Panc1 (cell line): ENCODE data around the gene DYNC1H1. TPM values are rescaled to one million over a fixed set of nuclear protein-coding genes. Genes with fewer than 3 reads are reported as not detected.
"Not testable (repeated sequence)": the region's sequence is repeated elsewhere in the genome, so short reads cannot be mapped to it uniquely, and the experiment has no call there.

Experiments
- ATAC-seq: fragments of 200-7000 bp; cut with Tn5 transposase; 2 replicates; pipeline ENCODE4 v1.9.1; 2020; ENCODE audit warnings: mild to moderate bottlenecking, moderate library complexity
- BruUV-seq: library from RNA; stranded (reverse); fragments of 400-500 nt; replicated peaks from 2 replicates; lab custom pipeline; 2021; lab: Mats Ljungman, UMichigan
- CTCF ChIA-PET: fragments of 300-600 bp; sonication (Branson Sonifier 250); formaldehyde crosslinking; loops from one replicate; lab custom pipeline; 2022; ENCODE audit warnings: antibody characterized with exemption; lab: Charles Lee
- POLR2A ChIA-PET: fragments of 300-600 bp; sonication (Branson Sonifier 250); formaldehyde crosslinking; loops from one replicate; lab custom pipeline; 2022; ENCODE audit warnings: antibody characterized with exemption; lab: Charles Lee
- DNase-seq: peaks from one replicate; pipeline ENCODE4 v3.0.0-alpha.2; 2010; ENCODE audit warnings: low read depth, low spot score
- H3K27ac ChIP-seq: 2 replicates; pipeline ENCODE4 v1.5.1; 2011; ENCODE audit warnings: mild to moderate bottlenecking, low read length, inconsistent platforms
- H3K27me3 ChIP-seq: fragments of 200-500 bp; sonication (Bioruptor generic); 2 replicates; pipeline ENCODE4 v1.6.0; 2014; ENCODE audit warnings: low read length, inconsistent platforms; ENCODE audit not compliant: control insufficient read depth, insufficient read depth
- H3K36me3 ChIP-seq: fragments of 200-500 bp; sonication (Bioruptor generic); 2 replicates; pipeline ENCODE4 v1.5.1; 2014; ENCODE audit warnings: inconsistent platforms, mild to moderate bottlenecking, low read length, moderate library complexity; ENCODE audit not compliant: control insufficient read depth, insufficient read depth
- H3K4me1 ChIP-seq: 2 replicates; pipeline ENCODE4 v1.5.1; 2011; ENCODE audit warnings: inconsistent platforms, mild to moderate bottlenecking, low read length, moderate library complexity; ENCODE audit not compliant: control insufficient read depth, insufficient read depth
- H3K4me3 ChIP-seq, 2 experiments: 2 replicates each; pipeline ENCODE4 v1.5.1; 2011 to 2012; ENCODE audit warnings: low read depth in 2 of 2, low read length in 2 of 2, mild to moderate bottlenecking in 2 of 2, inconsistent platforms in 1 of 2, moderate library complexity in 1 of 2
- H3K9me3 ChIP-seq: fragments of 200-500 bp; sonication (Bioruptor generic); 2 replicates; pipeline ENCODE4 v1.5.1; 2014; ENCODE audit warnings: low read depth, mild to moderate bottlenecking, inconsistent platforms, low read length, moderate library complexity; ENCODE audit not compliant: control insufficient read depth, insufficient read depth
- POLR2AphosphoS5 ChIP-seq: IDR thresholded peaks from 2 replicates; pipeline ENCODE4 v1.6.1; 2012; ENCODE audit warnings: mild to moderate bottlenecking, low read depth, low read length, moderate library complexity
- SIN3A ChIP-seq: IDR thresholded peaks from 2 replicates; pipeline ENCODE4 v1.6.1; 2012; ENCODE audit warnings: low read depth, mild to moderate bottlenecking, low read length, moderate library complexity, borderline replicate concordance; ENCODE audit not compliant: insufficient read depth
- TCF7L2 ChIP-seq: IDR thresholded peaks from 2 replicates; pipeline ENCODE4 v1.6.1; 2011; ENCODE audit warnings: mild to moderate bottlenecking, low read depth, low read length, inconsistent platforms
- in situ Hi-C: cut with HindIII; loops from 2 replicates; pipeline ENCODE4 v1.10.0; 2016; ENCODE audit warnings: low sequenced_read_pairs, low pct_unique_long_range_greater_than_20kb
- intact Hi-C: fragments of 100-400 bp; cut with micrococcal nuclease; formaldehyde crosslinking; loops from one replicate; pipeline ENCODE4 v1.10.0; 2022; ENCODE audit not compliant: unreplicated experiment
- total RNA-seq: library from RNA; stranded (reverse); gene quantifications from one replicate; pipeline ENCODE4 v1.2.1, GENCODE V29; 2021; ENCODE audit not compliant: unreplicated experiment
- TF ChIP-seq, protein P1 (sequence below), 2 experiments: IDR thresholded peaks; 2 replicates each; pipeline ENCODE4 v1.6.1; 2011 to 2012; ENCODE audit warnings: low read depth in 2 of 2, control low read depth in 1 of 2, low read length in 1 of 2, mild to moderate bottlenecking in 1 of 2, moderate library complexity in 1 of 2; ENCODE audit not compliant: insufficient read depth in 1 of 2
- TF ChIP-seq, protein P2 (sequence below): fragments of 450-650 bp; IDR thresholded peaks from 2 replicates; pipeline ENCODE4 v1.5.1; 2017; ENCODE audit warnings: mild to moderate bottlenecking

Gene DYNC1H1
- total RNA-seq, 1 experiment from 2014 or later: 382 TPM

DNA sequence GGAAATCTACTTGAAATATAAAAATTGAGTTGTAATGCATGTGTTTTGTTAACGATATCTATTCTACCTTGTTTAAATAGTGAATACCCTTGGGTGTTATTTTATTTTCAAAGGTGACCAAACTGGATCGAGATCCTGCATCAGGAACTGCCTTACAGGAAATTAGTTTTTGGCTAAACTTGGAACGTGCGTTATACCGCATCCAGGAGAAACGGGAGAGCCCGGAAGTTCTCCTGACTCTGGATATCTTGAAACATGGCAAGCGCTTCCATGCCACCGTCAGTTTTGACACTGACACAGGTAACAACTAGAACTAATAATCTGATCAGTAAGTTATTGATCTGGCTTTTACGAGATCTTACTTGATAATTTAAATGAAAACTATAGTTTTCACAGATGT is 15.9 kb downstream of the DYNC1H1 start:
- Histone ChIP-seq H3K4me3 (no peak overlapping the region), H3K27me3 (no peaks in the 10 kb centered on the region), H3K9me3 (no peaks in the 10 kb centered on the region), H3K36me3 (peaks cover 30% of the 10 kb centered on the region), H3K27ac (peak overlapping the region; percentile 35), H3K4me1 (peaks cover 11% of the 10 kb centered on the region)
- DNase-seq (no peak), ATAC-seq (peak; percentile 42; the same call in 1 of the 2 replicates)
- no peak for TF ChIP-seq TCF7L2
- TF ChIP-seq, protein P1, sequence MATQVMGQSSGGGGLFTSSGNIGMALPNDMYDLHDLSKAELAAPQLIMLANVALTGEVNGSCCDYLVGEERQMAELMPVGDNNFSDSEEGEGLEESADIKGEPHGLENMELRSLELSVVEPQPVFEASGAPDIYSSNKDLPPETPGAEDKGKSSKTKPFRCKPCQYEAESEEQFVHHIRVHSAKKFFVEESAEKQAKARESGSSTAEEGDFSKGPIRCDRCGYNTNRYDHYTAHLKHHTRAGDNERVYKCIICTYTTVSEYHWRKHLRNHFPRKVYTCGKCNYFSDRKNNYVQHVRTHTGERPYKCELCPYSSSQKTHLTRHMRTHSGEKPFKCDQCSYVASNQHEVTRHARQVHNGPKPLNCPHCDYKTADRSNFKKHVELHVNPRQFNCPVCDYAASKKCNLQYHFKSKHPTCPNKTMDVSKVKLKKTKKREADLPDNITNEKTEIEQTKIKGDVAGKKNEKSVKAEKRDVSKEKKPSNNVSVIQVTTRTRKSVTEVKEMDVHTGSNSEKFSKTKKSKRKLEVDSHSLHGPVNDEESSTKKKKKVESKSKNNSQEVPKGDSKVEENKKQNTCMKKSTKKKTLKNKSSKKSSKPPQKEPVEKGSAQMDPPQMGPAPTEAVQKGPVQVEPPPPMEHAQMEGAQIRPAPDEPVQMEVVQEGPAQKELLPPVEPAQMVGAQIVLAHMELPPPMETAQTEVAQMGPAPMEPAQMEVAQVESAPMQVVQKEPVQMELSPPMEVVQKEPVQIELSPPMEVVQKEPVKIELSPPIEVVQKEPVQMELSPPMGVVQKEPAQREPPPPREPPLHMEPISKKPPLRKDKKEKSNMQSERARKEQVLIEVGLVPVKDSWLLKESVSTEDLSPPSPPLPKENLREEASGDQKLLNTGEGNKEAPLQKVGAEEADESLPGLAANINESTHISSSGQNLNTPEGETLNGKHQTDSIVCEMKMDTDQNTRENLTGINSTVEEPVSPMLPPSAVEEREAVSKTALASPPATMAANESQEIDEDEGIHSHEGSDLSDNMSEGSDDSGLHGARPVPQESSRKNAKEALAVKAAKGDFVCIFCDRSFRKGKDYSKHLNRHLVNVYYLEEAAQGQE (IDR thresholded peaks at IDR 0.05; ENCODE audit: insufficient read depth in 1 of 2, low read depth in 2 of 2, low read length in 1 of 2): no peak
- no peak for TF ChIP-seq POLR2AphosphoS5
- TF ChIP-seq SIN3A: no peak
- TF ChIP-seq, protein P2, sequence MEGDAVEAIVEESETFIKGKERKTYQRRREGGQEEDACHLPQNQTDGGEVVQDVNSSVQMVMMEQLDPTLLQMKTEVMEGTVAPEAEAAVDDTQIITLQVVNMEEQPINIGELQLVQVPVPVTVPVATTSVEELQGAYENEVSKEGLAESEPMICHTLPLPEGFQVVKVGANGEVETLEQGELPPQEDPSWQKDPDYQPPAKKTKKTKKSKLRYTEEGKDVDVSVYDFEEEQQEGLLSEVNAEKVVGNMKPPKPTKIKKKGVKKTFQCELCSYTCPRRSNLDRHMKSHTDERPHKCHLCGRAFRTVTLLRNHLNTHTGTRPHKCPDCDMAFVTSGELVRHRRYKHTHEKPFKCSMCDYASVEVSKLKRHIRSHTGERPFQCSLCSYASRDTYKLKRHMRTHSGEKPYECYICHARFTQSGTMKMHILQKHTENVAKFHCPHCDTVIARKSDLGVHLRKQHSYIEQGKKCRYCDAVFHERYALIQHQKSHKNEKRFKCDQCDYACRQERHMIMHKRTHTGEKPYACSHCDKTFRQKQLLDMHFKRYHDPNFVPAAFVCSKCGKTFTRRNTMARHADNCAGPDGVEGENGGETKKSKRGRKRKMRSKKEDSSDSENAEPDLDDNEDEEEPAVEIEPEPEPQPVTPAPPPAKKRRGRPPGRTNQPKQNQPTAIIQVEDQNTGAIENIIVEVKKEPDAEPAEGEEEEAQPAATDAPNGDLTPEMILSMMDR: no peak
- no TSS peak for BruUV-seq
- ChIA-PET POLR2A (no interaction called here), CTCF (no interaction called here)
- intact Hi-C loops: no loop called here
- in situ Hi-C loops: no loop called here

DNA sequence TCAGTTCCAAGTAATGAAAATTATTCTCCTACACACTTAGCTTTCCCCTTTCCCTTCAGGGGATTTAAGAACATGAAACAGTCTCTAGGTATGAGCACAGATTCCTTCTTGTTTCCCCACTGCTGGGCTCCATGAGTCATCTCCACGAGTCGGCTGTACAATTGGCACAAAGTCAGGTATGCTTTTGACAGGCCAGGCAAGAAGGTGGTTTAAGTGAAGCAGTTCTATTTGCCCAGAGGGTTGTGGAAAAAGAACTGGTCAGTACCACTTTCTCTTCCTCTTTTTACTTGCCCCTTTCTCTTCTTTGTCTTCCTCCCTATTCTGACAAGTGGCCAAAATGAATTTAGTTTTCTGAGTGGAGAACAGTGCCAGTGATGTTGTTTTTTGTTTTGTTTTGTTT is 16.3 kb downstream of the DYNC1H1 start:
- intact Hi-C loops (no loop called here), in situ Hi-C loops (no loop called here)
- H3K27ac ChIP-seq: peak overlapping the region; percentile 35; the same call in 1 of the 2 replicates
- H3K36me3 ChIP-seq: peaks cover 30% of the 10 kb centered on the region
- ATAC-seq (peak; percentile 91), DNase-seq (peak; percentile 87)
- no TSS peak for BruUV-seq
- peaks cover 11% of the 10 kb centered on the region for H3K4me1 ChIP-seq
- H3K27me3 ChIP-seq: no peaks in the 10 kb centered on the region
- CTCF ChIA-PET: no interaction called here
- POLR2A ChIA-PET: no interaction called here
- no peak overlapping the region for H3K4me3 ChIP-seq
- TF ChIP-seq POLR2AphosphoS5 (no peak), TCF7L2 (peak; percentile 34; the same call in 1 of the 2 replicates)
- H3K9me3 ChIP-seq: no peaks in the 10 kb centered on the region

DNA sequence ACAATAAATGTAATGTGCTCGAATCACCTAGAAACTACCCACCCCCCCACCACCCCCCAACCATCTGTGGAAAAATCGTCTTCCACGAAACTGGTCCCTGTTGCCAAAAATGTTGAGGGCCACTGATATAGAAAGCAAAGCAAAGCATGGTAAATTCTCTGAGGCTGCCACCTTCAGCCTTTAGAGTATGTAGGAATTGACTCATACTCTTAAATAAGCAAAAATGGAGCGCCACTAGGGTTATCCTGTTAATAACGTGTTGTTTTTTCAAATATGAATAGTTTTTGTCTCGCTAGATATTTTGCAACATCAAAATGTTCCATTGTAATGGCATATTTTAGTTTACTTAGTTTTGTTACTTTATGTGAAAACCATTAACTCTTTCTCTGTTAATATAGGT is 18.2 kb downstream of the DYNC1H1 start:
- CTCF ChIA-PET: no interaction called here
- no TSS peak for BruUV-seq
- intact Hi-C loops: no loop called here
- in situ Hi-C loops: no loop called here
- Histone ChIP-seq H3K4me1 (peaks cover 11% of the 10 kb centered on the region), H3K9me3 (no peaks in the 10 kb centered on the region), H3K36me3 (peaks cover 30% of the 10 kb centered on the region), H3K4me3 (no peak overlapping the region), H3K27me3 (no peaks in the 10 kb centered on the region), H3K27ac (no peak overlapping the region)
- POLR2A ChIA-PET: no interaction called here
- no peak for TF ChIP-seq TCF7L2
- TF ChIP-seq, protein P2: no peak
- TF ChIP-seq, protein P1 (IDR thresholded peaks at IDR 0.05; ENCODE audit: insufficient read depth in 1 of 2, low read depth in 2 of 2, low read length in 1 of 2): no peak
- ATAC-seq (no peak), DNase-seq (no peak)

DNA sequence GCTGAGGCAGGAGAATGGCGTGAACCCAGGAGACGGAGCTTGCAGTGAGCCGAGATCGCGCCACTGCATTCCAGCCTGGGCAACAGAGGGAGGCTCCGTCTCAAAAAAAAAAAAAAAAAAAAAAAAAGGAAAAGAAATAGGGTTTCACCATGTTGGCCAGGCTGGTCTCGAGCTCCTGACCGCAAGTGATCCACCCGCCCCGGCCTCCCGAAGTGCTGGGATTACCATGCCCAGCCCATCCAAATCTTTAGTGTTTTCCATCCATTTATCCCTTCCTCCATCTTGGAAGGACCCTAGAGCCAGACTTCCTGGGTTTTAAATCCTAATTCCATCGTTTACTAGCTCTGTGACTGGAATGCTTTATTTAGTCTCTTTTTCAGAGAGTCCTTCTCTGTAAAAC is 20.5 kb downstream of the DYNC1H1 start:
- H3K27me3 ChIP-seq, H3K4me3 ChIP-seq, intact Hi-C loops, H3K9me3 ChIP-seq, POLR2A ChIA-PET, DNase-seq, in situ Hi-C loops, H3K27ac ChIP-seq, CTCF ChIA-PET, BruUV-seq, H3K4me1 ChIP-seq, ATAC-seq: not testable (repeated sequence)
- peaks cover 37% of the 10 kb centered on the region for H3K36me3 ChIP-seq
